ENCODE measurements around the gene GRB7.
"Not testable (repeated sequence)": the region's sequence is repeated elsewhere in the genome, so short reads cannot be mapped to it uniquely, and the experiment has no call there.

The GRB7 gene

DNA sequence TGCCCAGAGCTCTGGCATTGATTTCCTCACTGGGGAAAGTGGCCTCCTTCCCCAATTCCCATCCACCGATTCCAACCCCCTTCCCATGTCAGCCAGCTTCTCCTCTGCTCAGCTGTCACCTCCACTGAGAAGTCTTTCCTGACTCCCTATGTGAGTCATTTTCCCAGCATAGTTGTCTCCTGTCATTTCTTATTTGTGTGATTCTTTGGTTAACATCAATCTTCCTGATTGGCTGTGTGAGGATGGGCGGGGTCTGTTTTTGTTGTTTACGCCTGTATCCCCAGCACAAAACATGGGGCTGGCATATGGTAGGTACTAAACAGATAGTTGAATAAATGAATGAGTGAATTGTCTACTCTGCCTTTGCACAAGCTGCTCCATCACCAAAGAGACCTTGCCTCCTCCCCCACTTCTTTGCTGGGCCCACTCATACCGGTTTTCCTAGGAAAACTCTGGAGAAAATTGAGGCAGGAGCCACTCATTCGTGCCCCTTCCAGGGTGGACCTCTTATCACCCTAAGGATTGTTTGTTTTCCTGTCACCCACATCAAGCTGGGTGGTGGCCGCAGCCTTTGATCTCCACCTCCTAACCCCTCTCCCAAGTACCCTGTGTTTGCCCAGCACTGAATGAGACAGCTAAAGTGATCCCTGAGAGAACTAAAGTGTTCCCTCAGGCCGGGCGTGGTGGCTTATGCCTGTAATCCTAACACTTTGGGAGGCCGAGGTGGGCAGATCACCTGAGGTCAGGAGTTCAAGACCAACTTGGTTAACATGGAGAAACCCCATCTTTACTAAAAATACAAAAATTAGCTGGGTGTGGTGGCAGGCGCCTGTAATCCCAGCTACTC is 1.2 kb upstream of the GRB7 start:
- DNase-seq, result no peak

GRCh38 chr17:39737206-39737759 is 455 bp upstream of the GRB7 start:
- DNase-seq, result no peak

GRCh38 chr17:39738568-39738901 is 797 bp downstream of the GRB7 start:
- no peak for DNase-seq

GRCh38 chr17:39738983-39739884 is 1.5 kb downstream of the GRB7 start:
- DNase-seq, result no peak

- DNase-seq, result no peak
These were observed 2.2 kb downstream of the GRB7 start for GRCh38 chr17:39739885-39740356.

DNA sequence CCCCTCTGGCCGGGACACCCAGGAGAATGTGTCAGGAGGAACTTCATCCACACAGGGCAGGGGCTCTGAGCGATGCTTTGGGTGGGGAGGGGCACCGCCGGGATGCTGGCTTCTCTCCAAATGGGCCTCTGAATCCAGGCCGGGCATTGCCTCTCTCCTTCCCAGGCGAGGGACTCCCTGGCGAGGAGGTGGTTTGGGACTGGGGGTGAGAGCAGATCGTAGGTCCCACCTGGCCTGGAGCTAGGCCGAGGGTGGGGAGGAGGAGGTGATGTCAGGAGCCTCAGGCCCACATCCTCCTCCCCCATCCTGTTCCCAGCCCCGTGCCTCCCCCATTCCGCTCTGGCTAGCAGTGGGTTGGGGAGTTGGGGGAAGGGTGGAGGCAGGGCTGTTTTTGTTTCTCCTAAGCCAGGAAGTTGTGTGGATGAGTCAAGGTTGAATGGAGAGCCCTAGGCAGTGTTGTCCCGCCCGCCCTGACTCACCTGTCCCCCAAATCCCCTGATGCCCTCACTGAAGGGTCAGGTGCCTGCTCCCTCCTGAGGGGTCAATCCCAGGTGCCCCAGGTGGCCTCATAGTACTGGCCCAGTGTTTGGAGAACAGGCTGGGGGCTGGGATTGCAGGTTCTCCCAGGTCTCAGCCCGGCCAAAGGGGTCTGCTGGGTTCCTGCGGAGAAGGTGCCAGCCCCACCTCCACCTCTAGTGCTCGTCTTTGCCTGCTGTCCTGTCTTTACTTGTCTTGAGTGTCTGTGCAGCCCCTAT is 2.8 kb downstream of the GRB7 start:
- no peak for DNase-seq

GRCh38 chr17:39742126-39742855 is 4.6 kb downstream of the GRB7 start:
- no peak for DNase-seq

- DNase-seq, result no peak
These were observed 5.2 kb downstream of the GRB7 start for GRCh38 chr17:39742856-39743436.

DNA sequence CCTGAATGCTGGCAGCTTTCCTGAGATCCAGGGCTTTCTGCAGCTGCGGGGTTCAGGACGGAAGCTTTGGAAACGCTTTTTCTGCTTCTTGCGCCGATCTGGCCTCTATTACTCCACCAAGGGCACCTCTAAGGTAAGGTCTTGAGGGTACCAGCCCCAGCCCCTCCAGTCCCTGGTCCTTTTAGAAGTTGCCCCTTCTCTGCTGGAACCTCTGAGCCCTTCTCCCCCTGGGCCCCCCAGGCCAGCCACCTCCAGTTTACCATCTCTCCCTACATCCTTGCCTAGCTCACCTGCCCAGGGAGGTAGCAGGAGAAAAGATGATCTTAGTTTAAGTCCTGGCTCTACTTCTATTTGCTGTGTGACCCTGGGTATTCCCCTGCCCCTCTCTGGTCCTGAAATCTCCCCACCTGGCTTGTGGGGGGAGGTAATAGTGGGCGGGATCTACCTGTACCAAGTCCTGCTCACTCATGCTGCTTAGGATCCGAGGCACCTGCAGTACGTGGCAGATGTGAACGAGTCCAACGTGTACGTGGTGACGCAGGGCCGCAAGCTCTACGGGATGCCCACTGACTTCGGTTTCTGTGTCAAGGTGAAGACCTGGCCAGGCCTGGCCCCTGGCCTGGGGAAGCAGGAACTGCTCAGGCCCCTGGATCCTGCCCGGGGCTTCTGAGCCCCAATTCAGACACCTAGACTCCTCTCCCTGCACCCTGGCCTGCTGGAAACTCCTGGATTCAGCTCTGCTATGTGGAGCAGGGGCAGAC is 6.5 kb downstream of the GRB7 start:
- no peak for DNase-seq

- no peak for DNase-seq
These were observed 7.1 kb downstream of the GRB7 start for GRCh38 chr17:39744836-39745215.

- no peak for DNase-seq
These were observed 7.8 kb downstream of the GRB7 start for GRCh38 chr17:39745335-39746144.

DNA sequence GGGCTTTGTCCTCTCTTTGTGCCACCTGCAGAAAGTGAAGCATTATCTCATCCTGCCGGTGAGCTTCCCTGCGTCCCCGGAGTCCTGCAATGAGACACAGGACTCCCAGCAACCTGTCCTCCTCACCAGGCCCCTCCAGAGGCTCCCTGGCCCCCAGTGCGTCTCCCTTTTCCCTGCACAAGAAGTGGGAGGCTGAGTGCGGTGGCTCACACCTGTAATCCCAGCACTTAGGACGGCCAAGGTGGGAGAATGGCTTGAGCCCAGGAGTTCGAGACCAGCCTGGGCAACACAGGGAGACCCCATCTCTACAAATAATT is 8.4 kb downstream of the GRB7 start:
- DNase-seq, result no peak

DNA sequence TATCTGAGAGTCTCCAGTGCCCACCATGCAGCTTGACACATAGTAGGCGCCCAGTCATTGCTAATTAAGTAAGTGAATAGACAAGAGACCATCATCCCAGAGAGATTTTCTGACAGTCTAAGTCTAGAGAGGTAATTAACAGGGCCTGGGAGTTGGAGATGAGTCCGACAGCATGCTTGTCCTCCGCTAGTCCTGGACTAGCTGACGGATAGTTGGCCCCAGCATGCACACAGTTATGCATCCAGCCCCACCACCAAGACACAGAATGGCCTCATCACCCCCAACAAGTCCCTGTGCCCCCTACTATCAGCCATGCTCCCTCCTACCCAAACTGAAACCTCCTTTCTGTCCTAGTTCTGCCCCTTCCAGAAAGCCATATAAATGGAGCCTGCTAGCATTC is 10.0 kb downstream of the GRB7 start:
- DNase-seq, result no peak

DNA sequence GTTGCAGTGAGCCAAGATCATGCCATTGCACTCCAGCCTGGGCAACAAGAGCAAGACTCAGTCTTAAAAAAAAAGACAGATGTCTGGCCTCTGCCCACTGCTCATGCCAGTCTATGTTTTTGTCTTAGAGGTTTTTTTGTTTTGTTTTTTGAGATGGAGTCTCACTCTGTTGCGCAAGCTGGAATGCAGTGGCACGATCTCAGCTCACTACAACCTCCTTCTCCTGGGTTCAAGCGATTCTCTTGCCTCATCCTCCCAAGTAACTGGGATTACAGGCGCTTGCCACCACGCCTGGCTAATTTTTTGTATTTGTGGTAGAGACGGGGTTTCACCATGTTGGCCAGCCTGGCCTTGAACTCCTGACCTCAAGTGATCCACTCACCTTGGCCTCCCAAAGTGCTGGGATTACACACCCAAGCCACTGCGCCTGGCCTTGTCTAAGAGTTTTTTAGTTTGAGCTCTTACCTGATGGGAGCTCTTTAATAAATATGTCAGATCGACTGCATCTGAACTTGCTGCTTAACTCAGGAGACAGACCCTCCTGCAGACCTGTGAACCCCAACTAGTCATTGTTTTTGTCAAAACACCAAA is 10.8 kb downstream of the GRB7 start:
- DNase-seq, result not testable (repeated sequence)

- no peak for DNase-seq
These were observed 12.6 kb downstream of the GRB7 start for GRCh38 chr17:39750131-39751015.

DNA sequence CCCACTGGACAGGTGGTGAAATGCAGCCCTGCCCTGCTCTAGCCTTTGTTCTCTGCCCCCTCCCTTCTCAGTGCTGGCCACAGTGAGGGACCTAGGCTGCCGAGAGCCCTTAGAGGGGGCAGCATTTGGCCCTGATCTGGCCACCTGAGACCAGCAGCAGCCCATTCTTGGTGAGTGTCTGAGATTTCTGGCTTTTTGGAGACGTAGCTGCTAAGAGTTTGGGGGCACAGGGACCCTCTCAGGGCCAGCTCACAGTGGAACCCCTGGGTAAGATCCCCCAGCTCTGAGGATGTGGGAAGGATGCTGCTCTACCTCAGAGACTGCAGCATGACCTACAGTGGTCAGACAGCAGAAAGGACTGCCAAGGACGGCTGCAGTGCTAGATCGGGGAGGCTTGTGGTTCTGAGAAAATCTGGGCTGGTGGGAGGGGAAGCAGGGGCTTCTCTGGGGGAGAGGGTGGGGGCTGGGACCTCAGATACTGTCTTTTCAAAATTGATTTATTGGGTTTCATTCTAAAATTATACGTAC is 13.3 kb downstream of the GRB7 start:
- DNase-seq, result no peak

- no peak for DNase-seq
These were observed 13.9 kb downstream of the GRB7 start for GRCh38 chr17:39751637-39752036.

- DNase-seq, result no peak
These were observed 14.6 kb downstream of the GRB7 start for GRCh38 chr17:39752241-39752881.
